IMR-90 (cell line): Measurements from ENCODE around the gene CD80. TPM values are rescaled to one million over a fixed set of nuclear protein-coding genes. Genes with fewer than 3 reads are reported as not detected.

Experiments used
- ATAC-seq: fragments of 200-7000 bp; cut with Tn5 transposase; 2 replicates; pipeline ENCODE4 v1.9.1; 2020; ENCODE audit warnings: low read depth, mild to moderate bottlenecking, moderate library complexity
- BruUV-seq: library from RNA; stranded (reverse); fragments of 400-500 nt; replicated peaks from 2 replicates; lab custom pipeline; 2021; lab: Mats Ljungman, UMichigan
- CTCF ChIA-PET: fragments of 300-600 bp; formaldehyde crosslinking; extraction: SDS; loops from one replicate; lab custom pipeline; 2021; ENCODE audit warnings: antibody characterized with exemption; lab: Yijun Ruan, JAX
- POLR2A ChIA-PET: fragments of 300-600 bp; sonication (Branson Sonifier 250); formaldehyde crosslinking; loops from one replicate; lab custom pipeline; 2022; ENCODE audit warnings: antibody characterized with exemption; ENCODE audit not compliant: unreplicated experiment; lab: Charles Lee
- DNase-seq: peaks from one replicate; pipeline ENCODE4 v3.0.0; 2013
- H2AFZ ChIP-seq: replicated peaks from 2 replicates; pipeline ENCODE3; 2013; ENCODE audit warnings: low read length, mild to moderate bottlenecking; ENCODE audit not compliant: poor library complexity
- H2AK5ac ChIP-seq: 2 replicates; pipeline ENCODE4 v1.6.1; 2013; ENCODE audit warnings: low read depth, low read length, inconsistent platforms
- H2AK9ac ChIP-seq: replicated peaks from 2 replicates; pipeline ENCODE3; 2013; ENCODE audit warnings: mild to moderate bottlenecking, low read depth, low read length, moderate library complexity; ENCODE audit not compliant: poor library complexity
- H2BK120ac ChIP-seq: 2 replicates; pipeline ENCODE4 v1.6.1; 2013; ENCODE audit warnings: low read depth, low read length, inconsistent platforms
- H2BK15ac ChIP-seq: 3 replicates; pipeline ENCODE4 v1.6.1; 2013; ENCODE audit warnings: low read depth, low read length, inconsistent platforms
- H2BK20ac ChIP-seq: 2 replicates; pipeline ENCODE4 v1.6.1; 2013; ENCODE audit warnings: low read depth, mild to moderate bottlenecking, inconsistent platforms, low read length, moderate library complexity
- H2BK5ac ChIP-seq: 2 replicates; pipeline ENCODE4 v1.6.1; 2013; ENCODE audit warnings: mild to moderate bottlenecking, low read depth, low read length, inconsistent platforms; ENCODE audit not compliant: poor library complexity, severe bottlenecking
- H3K14ac ChIP-seq: replicated peaks from 2 replicates; pipeline ENCODE4 v1.6.1; 2013; ENCODE audit warnings: low read depth, low read length, inconsistent platforms
- H3K18ac ChIP-seq: 2 replicates; pipeline ENCODE4 v1.6.1; 2013; ENCODE audit warnings: low read depth, low read length, control low read depth
- H3K23ac ChIP-seq: 2 replicates; pipeline ENCODE4 v1.6.1; 2013; ENCODE audit warnings: low read depth, low read length, inconsistent platforms
- H3K27ac ChIP-seq: 2 replicates; pipeline ENCODE4 v1.5.1; 2013; ENCODE audit warnings: mild to moderate bottlenecking, control low read depth, low read length; ENCODE audit not compliant: insufficient read depth
- H3K27me3 ChIP-seq: 2 replicates; pipeline ENCODE4 v1.6.1; 2013; ENCODE audit warnings: low read length; ENCODE audit not compliant: control insufficient read depth, insufficient read depth
- H3K36me3 ChIP-seq: 2 replicates; pipeline ENCODE4 v1.6.1; 2013; ENCODE audit warnings: low read length, mixed read lengths; ENCODE audit not compliant: control insufficient read depth, insufficient read depth
- H3K4ac ChIP-seq: 2 replicates; pipeline ENCODE4 v1.6.1; 2013; ENCODE audit warnings: low read depth, low read length, inconsistent platforms
- H3K4me1 ChIP-seq: 2 replicates; pipeline ENCODE4 v1.6.1; 2013; ENCODE audit warnings: low read length, mixed read lengths; ENCODE audit not compliant: control insufficient read depth, insufficient read depth
- H3K4me2 ChIP-seq: 2 replicates; pipeline ENCODE4 v1.6.1; 2013; ENCODE audit warnings: low read depth, mild to moderate bottlenecking, control low read depth, low read length, moderate library complexity
- H3K4me3 ChIP-seq: 2 replicates; pipeline ENCODE4 v1.5.1; 2013; ENCODE audit warnings: low read depth, mild to moderate bottlenecking, control low read depth, low read length, moderate library complexity; ENCODE audit not compliant: insufficient read depth
- H3K56ac ChIP-seq: 2 replicates; pipeline ENCODE4 v1.6.1; 2013; ENCODE audit warnings: low read length, inconsistent platforms; ENCODE audit not compliant: insufficient read depth; ENCODE audit errors: extremely low read depth
- H3K79me1 ChIP-seq, 2 experiments: 2 replicates each; pipeline ENCODE4 v1.6.1; 2013; ENCODE audit warnings: low read length in 2 of 2, inconsistent platforms in 1 of 2, low read depth in 1 of 2
- H3K9ac ChIP-seq: 2 replicates; pipeline ENCODE4 v1.6.1; 2013; ENCODE audit warnings: low read depth, low read length, control low read depth
- H3K9me1 ChIP-seq: 2 replicates; pipeline ENCODE4 v1.6.1; 2013; ENCODE audit warnings: low read length, inconsistent platforms; ENCODE audit not compliant: insufficient read depth
- H3K9me3 ChIP-seq: 2 replicates; pipeline ENCODE4 v1.6.1; 2013; ENCODE audit warnings: low read length; ENCODE audit not compliant: control insufficient read depth, insufficient read depth
- H4K20me1 ChIP-seq: 2 replicates; pipeline ENCODE4 v1.6.1; 2013; ENCODE audit warnings: low read length, inconsistent platforms; ENCODE audit not compliant: insufficient read depth
- H4K5ac ChIP-seq: 2 replicates; pipeline ENCODE4 v1.6.1; 2013; ENCODE audit warnings: mild to moderate bottlenecking, low read depth, low read length, control low read depth
- H4K8ac ChIP-seq, 2 experiments: 2 replicates each; pipeline ENCODE4 v1.6.1; 2013; ENCODE audit warnings: low read depth in 2 of 2, low read length in 2 of 2, control low read depth in 1 of 2, inconsistent platforms in 1 of 2
- H4K91ac ChIP-seq: 2 replicates; pipeline ENCODE4 v1.6.1; 2013; ENCODE audit warnings: low read depth, low read length, inconsistent platforms; ENCODE audit not compliant: insufficient read depth
- BHLHE40 ChIP-seq: fragments of 150-350 bp; IDR thresholded peaks from 2 replicates; pipeline ENCODE4 v1.6.1; 2016; ENCODE audit warnings: mild to moderate bottlenecking, low read depth, low read length
- CEBPB ChIP-seq: IDR thresholded peaks from 2 replicates; pipeline ENCODE4 v1.6.1; 2012; ENCODE audit warnings: low read depth, low read length, improper control_type of control experiment
- CHD1 ChIP-seq: IDR thresholded peaks from 2 replicates; pipeline ENCODE4 v1.6.1; 2012; ENCODE audit warnings: low read depth, low read length, improper control_type of control experiment
- FOS ChIP-seq: fragments of 150-350 bp; IDR thresholded peaks from 2 replicates; pipeline ENCODE4 v1.6.1; 2016; ENCODE audit warnings: low read depth, low read length
- MAFK ChIP-seq: IDR thresholded peaks from 2 replicates; pipeline ENCODE4 v1.6.1; 2012; ENCODE audit warnings: low read depth, low read length, improper control_type of control experiment
- MAZ ChIP-seq: IDR thresholded peaks from 2 replicates; pipeline ENCODE4 v1.6.1; 2012; ENCODE audit warnings: low read depth, mild to moderate bottlenecking, low read length, improper control_type of control experiment, moderate library complexity, borderline replicate concordance
- MXI1 ChIP-seq: IDR thresholded peaks from 2 replicates; pipeline ENCODE4 v1.6.1; 2012; ENCODE audit warnings: low read depth, mild to moderate bottlenecking, low read length, moderate library complexity, borderline replicate concordance
- NFE2L2 ChIP-seq: fragments of 150-350 bp; IDR thresholded peaks from 2 replicates; pipeline ENCODE4 v1.6.1; 2016; ENCODE audit warnings: low read depth, mild to moderate bottlenecking, low read length
- POLR2A ChIP-seq: IDR thresholded peaks from 2 replicates; pipeline ENCODE4 v1.6.1; 2012; ENCODE audit warnings: mild to moderate bottlenecking, low read depth, low read length
- RAD21 ChIP-seq: IDR thresholded peaks from 2 replicates; pipeline ENCODE4 v1.6.1; 2012; ENCODE audit warnings: low read length, improper control_type of control experiment
- RCOR1 ChIP-seq: IDR thresholded peaks from 2 replicates; pipeline ENCODE4 v1.6.1; 2012; ENCODE audit warnings: mild to moderate bottlenecking, low read length, improper control_type of control experiment; ENCODE audit not compliant: insufficient replicate concordance
- RFX5 ChIP-seq: IDR thresholded peaks from 2 replicates; pipeline ENCODE4 v1.8.0; 2012; ENCODE audit warnings: low read depth, mild to moderate bottlenecking, low read length, moderate library complexity
- SMC3 ChIP-seq: fragments of 150-350 bp; IDR thresholded peaks from 2 replicates; pipeline ENCODE4 v1.6.1; 2016; ENCODE audit warnings: low read depth, mild to moderate bottlenecking, antibody characterized with exemption, low read length, moderate library complexity
- WGBS, 2 experiments: methylation state at CpG; one replicate each; pipeline versions ENCODE4 v1.1.5 to v1.1.7; 2013; ENCODE audit warnings: missing lambda C conversion rate in 2 of 2; ENCODE audit not compliant: insufficient read length in 1 of 2; ENCODE audit errors: extremely low coverage in 2 of 2; 5-methylcytosine and 5-hydroxymethylcytosine counted together
- dilution Hi-C: fragments of 300-500 bp; cut with HindIII; formaldehyde crosslinking; loops from one replicate; pipeline ENCODE4 v1.14.3; 2018; ENCODE audit warnings: low sequenced_read_pairs; ENCODE audit not compliant: unreplicated experiment
- in situ Hi-C: fragments of 300-500 bp; cut with MboI; formaldehyde crosslinking; loops from 3 replicates; pipeline ENCODE4 v1.14.3; 2019; ENCODE audit warnings: low sequenced_read_pairs, inconsistent platforms, mixed read lengths
- intact Hi-C: fragments of 100-400 bp; cut with micrococcal nuclease; formaldehyde crosslinking; loops from 2 replicates; pipeline ENCODE4 v1.10.0; 2022
- polyA plus RNA-seq, 3 experiments: library from polyadenylated mRNA; depleted of rRNA; stranded (reverse); fragments of >200 nt; gene quantifications; 2 replicates each; pipeline ENCODE4 v1.2.3, GENCODE V29; 2012; ENCODE audit warnings: low replicate concordance in 1 of 3
- total RNA-seq: library from RNA; depleted of rRNA; stranded (reverse); fragments of >200 nt; gene quantifications from 2 replicates; pipeline ENCODE4 v1.2.3, GENCODE V29; 2012
- TF ChIP-seq, protein P1 (sequence below): fragments of 150-350 bp; IDR thresholded peaks from 2 replicates; pipeline ENCODE4 v1.6.1; 2016; ENCODE audit warnings: low read depth, mild to moderate bottlenecking, low read length, moderate library complexity, borderline replicate concordance
- TF ChIP-seq, protein P2 (sequence below): fragments of 150-350 bp; IDR thresholded peaks from 2 replicates; pipeline ENCODE4 v1.6.1; 2017; ENCODE audit warnings: mild to moderate bottlenecking, antibody characterized with exemption, low read length, low read depth
- TF ChIP-seq, protein P3 (sequence below): conservative IDR thresholded peaks from 2 replicates; pipeline ENCODE4 v1.5.1; 2012; ENCODE audit warnings: mild to moderate bottlenecking, low read depth, low read length, improper control_type of control experiment

Gene CD80
- total and polyA plus RNA-seq, 2 of the 4 experiments (the other 2 are of a cell fraction): not detected

DNA sequence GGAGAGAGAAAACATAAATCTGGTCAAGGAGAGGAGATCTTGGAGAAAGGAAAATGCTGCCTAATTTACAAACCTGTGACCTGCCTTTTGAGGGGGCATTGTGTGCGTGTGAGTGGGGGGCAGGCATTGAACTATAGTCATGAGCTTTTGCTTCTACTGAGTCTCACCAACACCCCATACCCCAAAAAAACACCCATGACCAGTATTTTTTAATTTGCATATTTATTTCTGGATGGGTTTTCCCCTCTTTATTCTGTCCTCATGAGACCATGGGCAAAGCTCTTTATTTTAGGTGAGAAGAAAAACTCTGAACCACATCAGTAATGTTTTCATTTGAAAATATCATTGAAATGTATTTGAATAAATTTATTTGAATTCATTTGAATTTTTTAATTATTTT, 20.6 kb downstream of the CD80 start:
- ChIA-PET POLR2A (interaction anchor here (0.7 kb wide), 1 partner anchor 1123 kb away, joined by 3 read pairs; no protein-coding TSS in a partner anchor), CTCF (no interaction called here)
- peaks cover 2% of the 10 kb centered on the region; the same call in 1 of the 2 replicates for H3K9me1 ChIP-seq
- WGBS, 2 experiments: no CpG with 5 or more reads among the region's 1 CpG
- H3K9me3 ChIP-seq: no peaks in the 10 kb centered on the region
- no peak overlapping the region for H3K23ac ChIP-seq
- H3K27me3 ChIP-seq: no peaks in the 10 kb centered on the region; the same call in 1 of the 2 replicates
- no peaks in the 10 kb centered on the region for H3K79me1 ChIP-seq
- H3K56ac ChIP-seq: no peak overlapping the region
- no peaks in the 10 kb centered on the region for H4K20me1 ChIP-seq
- H2BK15ac ChIP-seq: no peak overlapping the region
- intact Hi-C loops: no loop called here
- H4K8ac ChIP-seq: no peak overlapping the region
- H2AK9ac ChIP-seq: no peak overlapping the region
- H3K27ac ChIP-seq: no peak overlapping the region
- no peak for DNase-seq
- no peaks in the 10 kb centered on the region for H3K36me3 ChIP-seq
- H3K4me2 ChIP-seq: no peak overlapping the region
- no peak overlapping the region for H4K91ac ChIP-seq
- H3K14ac ChIP-seq: no peak overlapping the region
- H4K5ac ChIP-seq: no peak overlapping the region
- no peak overlapping the region for H2AK5ac ChIP-seq
- no peak overlapping the region for H2BK120ac ChIP-seq
- BruUV-seq: no TSS peak
- dilution Hi-C loops: no loop called here
- no peak overlapping the region for H2BK5ac ChIP-seq
- H2BK20ac ChIP-seq: no peak overlapping the region
- no peak for ATAC-seq
- H3K18ac ChIP-seq: no peak overlapping the region
- no peaks in the 10 kb centered on the region for H3K4me1 ChIP-seq
- no peak overlapping the region for H3K4me3 ChIP-seq
- H3K9ac ChIP-seq: no peak overlapping the region
- in situ Hi-C loops: no loop called here
- no peak overlapping the region for H2AFZ ChIP-seq
- TF ChIP-seq, protein P1, sequence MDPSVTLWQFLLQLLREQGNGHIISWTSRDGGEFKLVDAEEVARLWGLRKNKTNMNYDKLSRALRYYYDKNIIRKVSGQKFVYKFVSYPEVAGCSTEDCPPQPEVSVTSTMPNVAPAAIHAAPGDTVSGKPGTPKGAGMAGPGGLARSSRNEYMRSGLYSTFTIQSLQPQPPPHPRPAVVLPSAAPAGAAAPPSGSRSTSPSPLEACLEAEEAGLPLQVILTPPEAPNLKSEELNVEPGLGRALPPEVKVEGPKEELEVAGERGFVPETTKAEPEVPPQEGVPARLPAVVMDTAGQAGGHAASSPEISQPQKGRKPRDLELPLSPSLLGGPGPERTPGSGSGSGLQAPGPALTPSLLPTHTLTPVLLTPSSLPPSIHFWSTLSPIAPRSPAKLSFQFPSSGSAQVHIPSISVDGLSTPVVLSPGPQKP: no peak
- TF ChIP-seq, protein P2, sequence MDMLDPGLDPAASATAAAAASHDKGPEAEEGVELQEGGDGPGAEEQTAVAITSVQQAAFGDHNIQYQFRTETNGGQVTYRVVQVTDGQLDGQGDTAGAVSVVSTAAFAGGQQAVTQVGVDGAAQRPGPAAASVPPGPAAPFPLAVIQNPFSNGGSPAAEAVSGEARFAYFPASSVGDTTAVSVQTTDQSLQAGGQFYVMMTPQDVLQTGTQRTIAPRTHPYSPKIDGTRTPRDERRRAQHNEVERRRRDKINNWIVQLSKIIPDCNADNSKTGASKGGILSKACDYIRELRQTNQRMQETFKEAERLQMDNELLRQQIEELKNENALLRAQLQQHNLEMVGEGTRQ: no peak
- no peak for TF ChIP-seq MAFK
- TF ChIP-seq CEBPB: no peak
- no peak for TF ChIP-seq RCOR1
- no peak for TF ChIP-seq BHLHE40
- no peak for TF ChIP-seq MXI1
- no peak for TF ChIP-seq MAZ
- TF ChIP-seq RFX5: no peak
- TF ChIP-seq RAD21: no peak
- TF ChIP-seq CHD1: no peak
- TF ChIP-seq POLR2A: no peak
- no peak for TF ChIP-seq FOS
- no peak for TF ChIP-seq NFE2L2
- TF ChIP-seq, protein P3, sequence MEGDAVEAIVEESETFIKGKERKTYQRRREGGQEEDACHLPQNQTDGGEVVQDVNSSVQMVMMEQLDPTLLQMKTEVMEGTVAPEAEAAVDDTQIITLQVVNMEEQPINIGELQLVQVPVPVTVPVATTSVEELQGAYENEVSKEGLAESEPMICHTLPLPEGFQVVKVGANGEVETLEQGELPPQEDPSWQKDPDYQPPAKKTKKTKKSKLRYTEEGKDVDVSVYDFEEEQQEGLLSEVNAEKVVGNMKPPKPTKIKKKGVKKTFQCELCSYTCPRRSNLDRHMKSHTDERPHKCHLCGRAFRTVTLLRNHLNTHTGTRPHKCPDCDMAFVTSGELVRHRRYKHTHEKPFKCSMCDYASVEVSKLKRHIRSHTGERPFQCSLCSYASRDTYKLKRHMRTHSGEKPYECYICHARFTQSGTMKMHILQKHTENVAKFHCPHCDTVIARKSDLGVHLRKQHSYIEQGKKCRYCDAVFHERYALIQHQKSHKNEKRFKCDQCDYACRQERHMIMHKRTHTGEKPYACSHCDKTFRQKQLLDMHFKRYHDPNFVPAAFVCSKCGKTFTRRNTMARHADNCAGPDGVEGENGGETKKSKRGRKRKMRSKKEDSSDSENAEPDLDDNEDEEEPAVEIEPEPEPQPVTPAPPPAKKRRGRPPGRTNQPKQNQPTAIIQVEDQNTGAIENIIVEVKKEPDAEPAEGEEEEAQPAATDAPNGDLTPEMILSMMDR: no peak
- no peak for TF ChIP-seq SMC3
- H3K4ac ChIP-seq: no peak overlapping the region
